ENCODE measurements around the gene LIPF.

- peak; percentile 15 to 47 (median 41); a peak in 3 of 6 replicates for TF ChIP-seq CTCF (IDR thresholded peaks at IDR 0.05 in 2 of 3, conservative IDR thresholded peaks at IDR 0.05 in 1 of 3; ENCODE audit: borderline replicate concordance in 1 of 3, insufficient read depth in 1 of 3, low read depth in 2 of 3, low read length in 2 of 3)
- TF ChIP-seq SIN3A (IDR thresholded peaks at IDR 0.05; ENCODE audit: low read depth) = no peak
- no peak for TF ChIP-seq FOSL1 (IDR thresholded peaks at IDR 0.05; ENCODE audit: low read depth)
- TF ChIP-seq POLR2A (IDR thresholded peaks at IDR 0.05; ENCODE audit: borderline replicate concordance, extremely low read depth, insufficient read depth, insufficient read length) = no peak
- no peak for TF ChIP-seq EZH2 (IDR thresholded peaks at IDR 0.05)
- no peak for TF ChIP-seq ATF3 (IDR thresholded peaks at IDR 0.05)
- TF ChIP-seq EZH2phosphoT487 (IDR thresholded peaks at IDR 0.05; ENCODE audit: borderline replicate concordance) = no peak
- no peak for TF ChIP-seq POLR2AphosphoS5 (IDR thresholded peaks at IDR 0.05; ENCODE audit: low read depth, low read length)
- no peak for TF ChIP-seq MAX (IDR thresholded peaks at IDR 0.05)
- TF ChIP-seq TCF7L2 (IDR thresholded peaks at IDR 0.05; ENCODE audit: borderline replicate concordance, extremely low read depth, insufficient read depth, insufficient read length) = no peak
- TF ChIP-seq ZNF274 (IDR thresholded peaks at IDR 0.05; ENCODE audit: low read depth, low read length) = no peak
- no peak for TF ChIP-seq SRF (IDR thresholded peaks at IDR 0.05; ENCODE audit: low read depth)
- TF ChIP-seq CBX3 (IDR thresholded peaks at IDR 0.05; ENCODE audit: low read depth) = no peak
- TF ChIP-seq ZBTB33 (IDR thresholded peaks at IDR 0.05; ENCODE audit: extremely low read depth, insufficient replicate concordance, low read length) = no peak
These were observed 29.3 kb downstream of the LIPF start for GRCh38 chr10:88693392-88694020.

All from HCT116 (cell line).